GM12878 (cell line): ENCODE measurements around the gene TUBB. TPM values are rescaled to one million over a fixed set of nuclear protein-coding genes. Genes with fewer than 3 reads are reported as not detected.

Experiments used
- ATF7 ChIP-seq: fragments of 450-650 bp; IDR thresholded peaks from 2 replicates; pipeline ENCODE4 v1.6.1; 2016; ENCODE audit warnings: low read depth, mild to moderate bottlenecking
- BCL11A ChIP-seq: IDR thresholded peaks from 2 replicates; pipeline ENCODE4 v1.6.1; 2011; ENCODE audit warnings: low read depth, low read length
- CHD2 ChIP-seq: IDR thresholded peaks from 2 replicates; pipeline ENCODE4 v1.6.1; 2011; ENCODE audit warnings: low read depth, low read length, improper control_type of control experiment, borderline replicate concordance
- DPF2 ChIP-seq: fragments of 450-650 bp; IDR thresholded peaks from 2 replicates; pipeline ENCODE4 v1.6.1; 2017; ENCODE audit warnings: mild to moderate bottlenecking
- EED ChIP-seq: sonication (generic); IDR thresholded peaks from 2 replicates; pipeline ENCODE4 v1.6.1; 2016; ENCODE audit warnings: antibody characterized with exemption, low read depth
- FOS ChIP-seq: IDR thresholded peaks from 3 replicates; pipeline ENCODE4 v1.6.1; 2011; ENCODE audit warnings: borderline replicate concordance; ENCODE audit not compliant: insufficient read length; ENCODE audit errors: extremely low read depth
- GATAD2B ChIP-seq: fragments of 450-650 bp; conservative IDR thresholded peaks from 2 replicates; pipeline ENCODE4 v1.6.1; 2017; ENCODE audit warnings: low read depth, mild to moderate bottlenecking, moderate library complexity
- HDGF ChIP-seq: fragments of 450-650 bp; IDR thresholded peaks from 2 replicates; pipeline ENCODE4 v1.6.1; 2016; ENCODE audit warnings: antibody characterized with exemption
- IKZF1 ChIP-seq: fragments of 450-650 bp; conservative IDR thresholded peaks from 2 replicates; pipeline ENCODE4 v1.6.1; 2017; ENCODE audit warnings: antibody characterized with exemption, mild to moderate bottlenecking
- MEF2A ChIP-seq: IDR thresholded peaks from 2 replicates; pipeline ENCODE4 v1.6.1; 2011; ENCODE audit warnings: low read depth, mild to moderate bottlenecking, low read length, moderate library complexity; ENCODE audit not compliant: insufficient read depth
- MXI1 ChIP-seq: fragments of 150-350 bp; IDR thresholded peaks from 2 replicates; pipeline ENCODE4 v1.6.1; 2011; ENCODE audit warnings: low read depth, mild to moderate bottlenecking, inconsistent platforms, low read length, improper control_type of control experiment
- MYC ChIP-seq: IDR thresholded peaks from 2 replicates; pipeline ENCODE4 v1.6.1; 2011; ENCODE audit warnings: mild to moderate bottlenecking, low read length, moderate library complexity, inconsistent platforms; ENCODE audit not compliant: insufficient read depth, insufficient replicate concordance, insufficient read length, severe bottlenecking
- NFYA ChIP-seq: IDR thresholded peaks from 2 replicates; pipeline ENCODE4 v1.6.1; 2011; ENCODE audit warnings: low read depth, mild to moderate bottlenecking, low read length, improper control_type of control experiment, borderline replicate concordance
- NR2F1 ChIP-seq: fragments of 450-650 bp; conservative IDR thresholded peaks from 2 replicates; pipeline ENCODE4 v1.6.1; 2017; ENCODE audit warnings: mild to moderate bottlenecking
- PAX5 ChIP-seq: IDR thresholded peaks from 2 replicates; pipeline ENCODE4 v1.6.1; 2011; ENCODE audit warnings: low read depth, low read length, borderline replicate concordance
- POLR2A ChIP-seq: IDR thresholded peaks from 2 replicates; pipeline ENCODE4 v1.6.1; 2011; ENCODE audit warnings: low read depth, mild to moderate bottlenecking, low read length
- POLR2AphosphoS5 ChIP-seq: IDR thresholded peaks from 2 replicates; pipeline ENCODE4 v1.6.1; 2011; ENCODE audit warnings: mild to moderate bottlenecking, low read length, inconsistent platforms
- RAD51 ChIP-seq: fragments of 450-650 bp; IDR thresholded peaks from 2 replicates; pipeline ENCODE4 v1.6.1; 2016; ENCODE audit warnings: moderate library complexity, mild to moderate bottlenecking, inconsistent platforms
- SIN3A ChIP-seq: IDR thresholded peaks from 2 replicates; pipeline ENCODE4 v1.6.1; 2012; ENCODE audit warnings: low read depth, low read length, improper control_type of control experiment
- polyA plus RNA-seq, 11 experiments: library from polyadenylated mRNA; depleted of rRNA in 4 of 11; unstranded in 6 of 11; stranded (reverse) in 5 of 11; fragments of >200 nt; fragmentation: Nextera tagmentation in 4 of 11; fragmentation: Illumina TruSeq in 1 of 11; extraction: Ambion mirVana in 4 of 11; extraction: Trizol in 1 of 11; gene quantifications; 1 replicate in 1 of 11; 2 replicates in 10 of 11; pipeline versions ENCODE4 v1.2.1 to v1.2.3, GENCODE V29; 2011 to 2016; ENCODE audit warnings: inconsistent platforms in 2 of 11, missing spikeins in 2 of 11, low read depth in 1 of 11
- total RNA-seq, 4 experiments: library from RNA; depleted of rRNA in 3 of 4; stranded (reverse); fragments of >200 nt in 3 of 4; fragmentation: Illumina TruSeq in 1 of 4; extraction: Trizol in 1 of 4; gene quantifications; 2 replicates each; pipeline versions ENCODE4 v1.2.1 to v1.2.3, GENCODE V29; 2013 to 2021
- TF ChIP-seq, protein P1 (sequence below): IDR thresholded peaks from 2 replicates; pipeline ENCODE4 v1.6.1; 2012; ENCODE audit warnings: low read depth, low read length, improper control_type of control experiment
- TF ChIP-seq, protein P2 (sequence below): fragments of 450-650 bp; IDR thresholded peaks from 2 replicates; pipeline ENCODE4 v1.6.1; 2017; ENCODE audit warnings: mild to moderate bottlenecking
- TF ChIP-seq, protein P3 (sequence below): fragments of 450-650 bp; IDR thresholded peaks from 2 replicates; pipeline ENCODE4 v1.6.1; 2017; ENCODE audit warnings: low read depth, mild to moderate bottlenecking, moderate library complexity
- TF ChIP-seq, protein P4 (sequence below): fragments of 450-650 bp; IDR thresholded peaks from 2 replicates; pipeline ENCODE4 v1.6.1; 2016; ENCODE audit warnings: mild to moderate bottlenecking
- TF ChIP-seq, protein P5 (sequence below): fragments of 450-650 bp; conservative IDR thresholded peaks from 2 replicates; pipeline ENCODE4 v1.6.1; 2017; ENCODE audit warnings: mild to moderate bottlenecking, moderate library complexity

Gene TUBB
- total and polyA plus RNA-seq, 10 of the 15 experiments (the other 5 are each of a cell fraction or from before 2014, with no cell fraction given) = 1,039 to 3,052 (median 1,656) TPM

DNA sequence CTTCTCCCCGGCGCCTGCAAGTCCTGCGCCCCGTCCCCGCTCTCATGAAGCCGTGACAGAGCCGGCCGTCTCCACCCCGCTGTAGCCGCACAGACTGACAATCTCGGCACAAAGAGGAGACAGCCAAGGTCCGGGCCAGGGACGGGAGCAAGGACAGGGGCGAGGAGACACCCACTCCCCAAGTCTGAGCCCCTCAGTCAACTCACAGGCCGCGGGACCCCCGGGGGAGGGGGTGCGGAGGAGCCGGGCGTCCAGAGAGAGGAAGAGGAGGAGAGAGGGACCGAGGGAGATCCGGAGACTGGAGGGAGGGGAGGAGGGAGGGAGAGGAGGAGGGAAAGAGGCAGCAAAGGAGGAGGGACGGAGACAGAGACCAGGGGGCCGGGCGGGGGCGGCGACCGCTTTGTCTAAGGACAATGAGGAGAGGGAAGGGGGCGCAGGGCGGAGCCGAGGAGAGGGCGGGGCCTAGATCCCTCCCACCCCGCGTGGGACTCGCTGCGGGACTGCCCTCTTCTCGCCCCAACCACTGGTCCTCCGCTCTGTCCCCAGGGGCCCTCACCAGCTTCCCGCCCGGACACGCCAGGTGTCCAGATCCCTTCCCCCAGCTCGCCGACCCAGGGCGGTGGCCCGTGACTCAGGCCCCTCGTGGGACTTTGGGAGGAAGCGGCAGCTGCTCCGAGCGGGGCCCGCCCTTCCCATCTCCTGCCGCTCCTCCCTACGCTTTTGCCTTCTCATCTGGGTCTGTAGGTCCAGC, 33.1 kb upstream of the TUBB start (continued):
- TF ChIP-seq POLR2AphosphoS5 (peak; percentile 82; the same call in 1 of the 2 replicates), IKZF1 (peak; percentile 99), DPF2 (peak; percentile 89), MEF2A (peak; percentile 31; the same call in 1 of the 2 replicates), RAD51 (peak; percentile 12; the same call in 1 of the 2 replicates), MXI1 (peak; percentile 28), PAX5 (peak; percentile 98), GATAD2B (peak; percentile 96), FOS (no peak), BCL11A (peak; percentile 68; the same call in 1 of the 2 replicates), NR2F1 (peak; percentile 93), MYC (peak; percentile 51), SIN3A (peak; percentile 66), HDGF (peak; percentile 97), ATF7 (peak; percentile 56; the same call in 1 of the 2 replicates), POLR2A (peak; percentile 62), CHD2 (peak; percentile 92), NFYA (no peak), EED (peak; percentile 85)
- TF ChIP-seq, protein P1, sequence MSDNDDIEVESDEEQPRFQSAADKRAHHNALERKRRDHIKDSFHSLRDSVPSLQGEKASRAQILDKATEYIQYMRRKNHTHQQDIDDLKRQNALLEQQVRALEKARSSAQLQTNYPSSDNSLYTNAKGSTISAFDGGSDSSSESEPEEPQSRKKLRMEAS = 0 out of 2 replicates have a peak, but pooled peaks have one; percentile 12
- TF ChIP-seq, protein P2, sequence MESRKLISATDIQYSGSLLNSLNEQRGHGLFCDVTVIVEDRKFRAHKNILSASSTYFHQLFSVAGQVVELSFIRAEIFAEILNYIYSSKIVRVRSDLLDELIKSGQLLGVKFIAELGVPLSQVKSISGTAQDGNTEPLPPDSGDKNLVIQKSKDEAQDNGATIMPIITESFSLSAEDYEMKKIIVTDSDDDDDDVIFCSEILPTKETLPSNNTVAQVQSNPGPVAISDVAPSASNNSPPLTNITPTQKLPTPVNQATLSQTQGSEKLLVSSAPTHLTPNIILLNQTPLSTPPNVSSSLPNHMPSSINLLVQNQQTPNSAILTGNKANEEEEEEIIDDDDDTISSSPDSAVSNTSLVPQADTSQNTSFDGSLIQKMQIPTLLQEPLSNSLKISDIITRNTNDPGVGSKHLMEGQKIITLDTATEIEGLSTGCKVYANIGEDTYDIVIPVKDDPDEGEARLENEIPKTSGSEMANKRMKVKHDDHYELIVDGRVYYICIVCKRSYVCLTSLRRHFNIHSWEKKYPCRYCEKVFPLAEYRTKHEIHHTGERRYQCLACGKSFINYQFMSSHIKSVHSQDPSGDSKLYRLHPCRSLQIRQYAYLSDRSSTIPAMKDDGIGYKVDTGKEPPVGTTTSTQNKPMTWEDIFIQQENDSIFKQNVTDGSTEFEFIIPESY = 0 out of 2 replicates have a peak, but pooled peaks have one; percentile 12
- TF ChIP-seq, protein P3, sequence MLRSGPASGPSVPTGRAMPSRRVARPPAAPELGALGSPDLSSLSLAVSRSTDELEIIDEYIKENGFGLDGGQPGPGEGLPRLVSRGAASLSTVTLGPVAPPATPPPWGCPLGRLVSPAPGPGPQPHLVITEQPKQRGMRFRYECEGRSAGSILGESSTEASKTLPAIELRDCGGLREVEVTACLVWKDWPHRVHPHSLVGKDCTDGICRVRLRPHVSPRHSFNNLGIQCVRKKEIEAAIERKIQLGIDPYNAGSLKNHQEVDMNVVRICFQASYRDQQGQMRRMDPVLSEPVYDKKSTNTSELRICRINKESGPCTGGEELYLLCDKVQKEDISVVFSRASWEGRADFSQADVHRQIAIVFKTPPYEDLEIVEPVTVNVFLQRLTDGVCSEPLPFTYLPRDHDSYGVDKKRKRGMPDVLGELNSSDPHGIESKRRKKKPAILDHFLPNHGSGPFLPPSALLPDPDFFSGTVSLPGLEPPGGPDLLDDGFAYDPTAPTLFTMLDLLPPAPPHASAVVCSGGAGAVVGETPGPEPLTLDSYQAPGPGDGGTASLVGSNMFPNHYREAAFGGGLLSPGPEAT = peak; percentile 53
- TF ChIP-seq, protein P4, sequence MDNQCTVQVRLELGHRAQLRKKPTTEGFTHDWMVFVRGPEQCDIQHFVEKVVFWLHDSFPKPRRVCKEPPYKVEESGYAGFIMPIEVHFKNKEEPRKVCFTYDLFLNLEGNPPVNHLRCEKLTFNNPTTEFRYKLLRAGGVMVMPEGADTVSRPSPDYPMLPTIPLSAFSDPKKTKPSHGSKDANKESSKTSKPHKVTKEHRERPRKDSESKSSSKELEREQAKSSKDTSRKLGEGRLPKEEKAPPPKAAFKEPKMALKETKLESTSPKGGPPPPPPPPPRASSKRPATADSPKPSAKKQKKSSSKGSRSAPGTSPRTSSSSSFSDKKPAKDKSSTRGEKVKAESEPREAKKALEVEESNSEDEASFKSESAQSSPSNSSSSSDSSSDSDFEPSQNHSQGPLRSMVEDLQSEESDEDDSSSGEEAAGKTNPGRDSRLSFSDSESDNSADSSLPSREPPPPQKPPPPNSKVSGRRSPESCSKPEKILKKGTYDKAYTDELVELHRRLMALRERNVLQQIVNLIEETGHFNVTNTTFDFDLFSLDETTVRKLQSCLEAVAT = peak; percentile 72
- TF ChIP-seq, protein P5, sequence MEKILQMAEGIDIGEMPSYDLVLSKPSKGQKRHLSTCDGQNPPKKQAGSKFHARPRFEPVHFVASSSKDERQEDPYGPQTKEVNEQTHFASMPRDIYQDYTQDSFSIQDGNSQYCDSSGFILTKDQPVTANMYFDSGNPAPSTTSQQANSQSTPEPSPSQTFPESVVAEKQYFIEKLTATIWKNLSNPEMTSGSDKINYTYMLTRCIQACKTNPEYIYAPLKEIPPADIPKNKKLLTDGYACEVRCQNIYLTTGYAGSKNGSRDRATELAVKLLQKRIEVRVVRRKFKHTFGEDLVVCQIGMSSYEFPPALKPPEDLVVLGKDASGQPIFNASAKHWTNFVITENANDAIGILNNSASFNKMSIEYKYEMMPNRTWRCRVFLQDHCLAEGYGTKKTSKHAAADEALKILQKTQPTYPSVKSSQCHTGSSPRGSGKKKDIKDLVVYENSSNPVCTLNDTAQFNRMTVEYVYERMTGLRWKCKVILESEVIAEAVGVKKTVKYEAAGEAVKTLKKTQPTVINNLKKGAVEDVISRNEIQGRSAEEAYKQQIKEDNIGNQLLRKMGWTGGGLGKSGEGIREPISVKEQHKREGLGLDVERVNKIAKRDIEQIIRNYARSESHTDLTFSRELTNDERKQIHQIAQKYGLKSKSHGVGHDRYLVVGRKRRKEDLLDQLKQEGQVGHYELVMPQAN = peak; percentile 80
